Measurements from ENCODE around the gene RAD18. TPM values are rescaled to one million over a fixed set of nuclear protein-coding genes. Genes with fewer than 3 reads are reported as not detected.

RAD18 gene
- total and polyA plus RNA-seq, 9 donors: 2.9 to 9.2 (median 7.8) TPM

- Histone ChIP-seq H3K9me3 (no peaks in the 10 kb centered on the region), H3K27ac (no peak overlapping the region), H3K36me3 (no peaks in the 10 kb centered on the region), H3K27me3 (no peaks in the 10 kb centered on the region), H3K4me1 (ENCODE audit: insufficient read depth) (peaks cover 2% of the 10 kb centered on the region), H3K4me3 (no peak overlapping the region)
- TF ChIP-seq EP300 (IDR thresholded peaks at IDR 0.05) (no peak), CTCF (IDR thresholded peaks at IDR 0.05) (no peak), POLR2A (IDR thresholded peaks at IDR 0.05) (no peak)
- intact Hi-C loops (cut with DNase I): loop anchor here in 3 of 4 donors (5.0 kb wide), 3 partner anchors 70 to 310 kb away; no protein-coding TSS in a partner anchor
- WGBS, 3 donors: 93 to 96% (median 93%) methylated on average over 4 of the region's 4 CpGs
- DNase-seq: no peak
Measured at GRCh38 chr3:8992199-8992598, 28.9 kb upstream of the RAD18 start.

- intact Hi-C loops (cut with DNase I): loop anchor here in 3 of 4 donors (5.0 kb wide), 3 partner anchors 72 to 312 kb away; no protein-coding TSS in a partner anchor
- Histone ChIP-seq H3K4me3 (no peak overlapping the region), H3K4me1 (ENCODE audit: insufficient read depth) (no peaks in the 10 kb centered on the region), H3K27ac (no peak overlapping the region), H3K9me3 (no peaks in the 10 kb centered on the region), H3K27me3 (no peaks in the 10 kb centered on the region), H3K36me3 (no peaks in the 10 kb centered on the region)
- no peak for TF ChIP-seq CTCF (IDR thresholded peaks at IDR 0.05)
- no peak for TF ChIP-seq EP300 (IDR thresholded peaks at IDR 0.05)
- TF ChIP-seq POLR2A (IDR thresholded peaks at IDR 0.05): no peak
- whole genome bisulfite sequencing, 3 donors: 71 to 78% (median 76%) methylated on average over 35 to 36 of the region's 36 CpGs
- DNase-seq: peak in 2 of 5 donors; percentile 53 to 56
Measured at GRCh38 chr3:8990266-8991215, 27.3 kb upstream of the RAD18 start.

GRCh38 chr3:8988791-8989558 lies 25.7 kb upstream of the RAD18 start:
- whole genome bisulfite sequencing, 3 donors: 88 to 95% (median 90%) methylated on average over 8 of the region's 8 CpGs
- Histone ChIP-seq H3K4me1 (ENCODE audit: insufficient read depth) (no peaks in the 10 kb centered on the region), H3K36me3 (no peaks in the 10 kb centered on the region), H3K27me3 (no peaks in the 10 kb centered on the region), H3K4me3 (no peak overlapping the region), H3K9me3 (no peaks in the 10 kb centered on the region), H3K27ac (no peak overlapping the region)
- TF ChIP-seq EP300 (IDR thresholded peaks at IDR 0.05) (no peak), POLR2A (IDR thresholded peaks at IDR 0.05) (no peak), CTCF (IDR thresholded peaks at IDR 0.05) (no peak)
- no peak for DNase-seq
- intact Hi-C loops (cut with DNase I): loop anchor here in 3 of 4 donors (2.0 to 5.0 kb wide), 2 partner anchors 78 to 313 kb away; no protein-coding TSS in a partner anchor

- intact Hi-C loops (cut with DNase I): loop anchor here in 3 of 4 donors (2.0 to 5.0 kb wide), 2 partner anchors 78 to 314 kb away; no protein-coding TSS in a partner anchor
- 36 to 53% (median 42%) methylated on average over 2 of the region's 2 CpGs for WGBS, 3 donors
- no peak for TF ChIP-seq CTCF (IDR thresholded peaks at IDR 0.05)
- TF ChIP-seq POLR2A (IDR thresholded peaks at IDR 0.05): no peak
- TF ChIP-seq EP300 (IDR thresholded peaks at IDR 0.05): no peak
Measured at GRCh38 chr3:8988384-8988655, 25.0 kb upstream of the RAD18 start.

More at GRCh38 chr3:8988384-8988655, 25.0 kb upstream of the RAD18 start:
- H3K36me3 ChIP-seq: no peaks in the 10 kb centered on the region
- H3K4me1 ChIP-seq (ENCODE audit: insufficient read depth): no peaks in the 10 kb centered on the region
- H3K27ac ChIP-seq: no peak overlapping the region
- H3K27me3 ChIP-seq: no peaks in the 10 kb centered on the region
- DNase-seq: no peak
- H3K4me3 ChIP-seq: no peak overlapping the region
- H3K9me3 ChIP-seq: no peaks in the 10 kb centered on the region

Measured in ovary (tissue), 9 donors.